ENCODE results near the gene TNS1.

Gene TNS1

GRCh38 chr2:217848351-217848957, 154.3 kb downstream of the TNS1 start:
- no peak for DNase-seq (ENCODE audit: low read depth)

- DNase-seq (ENCODE audit: low read depth) = no peak
Observed at GRCh38 chr2:217847552-217848350, 155.0 kb downstream of the TNS1 start.

- no peak for DNase-seq (ENCODE audit: low read depth)
Observed at GRCh38 chr2:217847115-217847514, 155.7 kb downstream of the TNS1 start.

GRCh38 chr2:217846321-217846743, 156.5 kb downstream of the TNS1 start:
- no peak for DNase-seq (ENCODE audit: low read depth)

GRCh38 chr2:217845301-217845700, 157.5 kb downstream of the TNS1 start:
- no peak for DNase-seq (ENCODE audit: low read depth)

GRCh38 chr2:217844696-217845095, 158.1 kb downstream of the TNS1 start:
- no peak for DNase-seq (ENCODE audit: low read depth)

- no peak for DNase-seq (ENCODE audit: low read depth)
Observed at GRCh38 chr2:217843324-217843723, 159.5 kb downstream of the TNS1 start.

GRCh38 chr2:217842017-217842416, 160.8 kb downstream of the TNS1 start:
- DNase-seq (ENCODE audit: low read depth) = no peak

- DNase-seq (ENCODE audit: low read depth) = no peak
Observed at GRCh38 chr2:217840522-217840921, 162.3 kb downstream of the TNS1 start.

- DNase-seq (ENCODE audit: low read depth) = no peak
Observed at GRCh38 chr2:217839750-217840107, 163.1 kb downstream of the TNS1 start.

- no peak for DNase-seq (ENCODE audit: low read depth)
Observed at GRCh38 chr2:217839073-217839749, 163.6 kb downstream of the TNS1 start.

GRCh38 chr2:217838409-217838831, 164.4 kb downstream of the TNS1 start:
- no peak for DNase-seq (ENCODE audit: low read depth)

- DNase-seq (ENCODE audit: low read depth) = no peak
Observed at GRCh38 chr2:217837530-217837929, 165.3 kb downstream of the TNS1 start.

- DNase-seq (ENCODE audit: low read depth) = no peak
Observed at GRCh38 chr2:217836901-217837491, 165.8 kb downstream of the TNS1 start.

- DNase-seq (ENCODE audit: low read depth) = no peak
Observed at GRCh38 chr2:217835931-217836891, 166.6 kb downstream of the TNS1 start.

GRCh38 chr2:217834744-217835513, 167.9 kb downstream of the TNS1 start:
- DNase-seq (ENCODE audit: low read depth) = no peak

GRCh38 chr2:217834057-217834620, 168.7 kb downstream of the TNS1 start:
- no peak for DNase-seq (ENCODE audit: low read depth)

- no peak for DNase-seq (ENCODE audit: low read depth)
Observed at GRCh38 chr2:217833439-217833838, 169.4 kb downstream of the TNS1 start.

GRCh38 chr2:217832987-217833386, 169.8 kb downstream of the TNS1 start:
- DNase-seq (ENCODE audit: low read depth) = no peak

- DNase-seq (ENCODE audit: low read depth) = no peak
Observed at GRCh38 chr2:217832115-217832514, 170.7 kb downstream of the TNS1 start.
